Transverse colon (tissue), 4 donors: ENCODE results near the gene AMMECR1.

Experiments used
- CTCF ChIP-seq, 5 experiments: fragments of 200-600 bp in 3 of 5; fragments of 450-650 bp in 2 of 5; sonication (generic) in 3 of 5; IDR thresholded peaks; 1 replicate in 2 of 5; 2 replicates in 3 of 5; pipeline ENCODE4 v1.5.1; 2016 to 2017; ENCODE audit warnings: antibody characterized with exemption in 5 of 5, inconsistent platforms in 3 of 5, mild to moderate bottlenecking in 2 of 5, moderate library complexity in 1 of 5
- POLR2A ChIP-seq: fragments of 450-650 bp; IDR thresholded peaks from one replicate; pipeline ENCODE4 v1.6.1; 2016; ENCODE audit warnings: antibody characterized with exemption, mild to moderate bottlenecking, moderate library complexity
- POLR2AphosphoS5 ChIP-seq, 3 donors: sonication (generic); formaldehyde crosslinking; IDR thresholded peaks; one replicate each; pipeline ENCODE4 v1.6.1; 2016; ENCODE audit warnings: antibody characterized with exemption in 3 of 3

GRCh38 chrX:110359273-110359672 is 41.4 kb upstream of the AMMECR1 start:
- no peak for TF ChIP-seq CTCF (IDR thresholded peaks at IDR 0.05)
- no peak for TF ChIP-seq POLR2AphosphoS5 (IDR thresholded peaks at IDR 0.05)
- no peak for TF ChIP-seq POLR2A
